Activated CD8-positive, alpha-beta memory T cell treated with anti-CD3 and anti-CD28 coated beads for 36 hours (primary cell): ENCODE results near the gene ST6GALNAC4. TPM values are rescaled to one million over a fixed set of nuclear protein-coding genes. Genes with fewer than 3 reads are reported as not detected.

ENCODE experiments used
- CTCF ChIA-PET: fragments of 350-600 bp; sonication (Branson Sonifier 250); formaldehyde crosslinking; loops from one replicate; lab custom pipeline; 2021; ENCODE audit warnings: antibody characterized with exemption; lab: Charles Lee
- POLR2A ChIA-PET: fragments of 350-600 bp; sonication (Branson Sonifier 250); formaldehyde crosslinking; loops from one replicate; lab custom pipeline; 2021; ENCODE audit warnings: antibody characterized with exemption; lab: Charles Lee
- total RNA-seq, 2 experiments: library from RNA; stranded (reverse); gene quantifications; one replicate each; pipeline ENCODE4 v1.2.3, GENCODE V29; 2021

ST6GALNAC4 gene, protein sequence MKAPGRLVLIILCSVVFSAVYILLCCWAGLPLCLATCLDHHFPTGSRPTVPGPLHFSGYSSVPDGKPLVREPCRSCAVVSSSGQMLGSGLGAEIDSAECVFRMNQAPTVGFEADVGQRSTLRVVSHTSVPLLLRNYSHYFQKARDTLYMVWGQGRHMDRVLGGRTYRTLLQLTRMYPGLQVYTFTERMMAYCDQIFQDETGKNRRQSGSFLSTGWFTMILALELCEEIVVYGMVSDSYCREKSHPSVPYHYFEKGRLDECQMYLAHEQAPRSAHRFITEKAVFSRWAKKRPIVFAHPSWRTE
- 10 to 100 TPM; 44.1 to 44.2 TPM for total RNA-seq

DNA sequence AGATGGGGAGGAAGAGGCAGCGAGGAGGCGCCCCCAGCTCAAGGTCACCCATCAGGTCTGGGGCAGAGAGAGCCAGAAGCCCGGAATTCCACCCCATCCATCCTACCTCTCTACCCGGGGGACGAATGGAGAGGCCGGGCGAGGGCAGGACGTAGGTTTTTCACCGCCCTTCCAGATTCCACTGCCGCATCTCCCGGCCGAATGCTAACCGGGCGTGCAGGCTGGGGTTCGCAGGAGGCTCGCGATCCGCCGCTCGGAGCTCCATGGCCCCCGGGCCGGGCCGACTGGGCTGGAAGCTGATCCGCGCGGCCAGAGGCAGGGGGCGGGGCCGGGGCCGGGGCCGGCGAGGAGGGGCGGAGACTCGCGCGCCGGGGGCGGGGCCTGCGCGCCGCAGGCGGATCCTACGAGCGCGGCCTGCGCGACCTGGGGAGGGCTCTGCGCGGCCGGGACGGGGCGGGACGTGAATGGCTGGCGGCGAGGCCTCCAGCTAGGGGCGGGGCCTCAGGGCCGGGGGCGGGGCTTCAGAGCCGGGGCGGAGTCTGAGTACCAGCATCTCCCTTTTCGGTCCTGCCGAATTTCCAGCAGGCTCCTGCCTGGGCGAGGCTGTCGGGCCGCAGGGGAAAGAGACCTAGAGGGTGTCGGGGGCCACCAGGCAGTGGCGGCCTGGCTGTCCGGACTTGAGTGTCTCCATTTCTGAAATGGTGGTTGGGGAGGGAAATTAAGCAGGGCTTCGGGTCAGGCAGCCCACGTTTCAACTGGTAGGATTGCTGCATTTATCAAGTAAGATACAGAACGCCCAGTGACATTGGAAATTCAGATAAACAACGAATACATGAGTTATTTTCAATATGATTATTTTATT is at the start of gene ST6GALNAC4:
TSS of gene ST6GALNAC4 (minus strand) at position 322 of the 862 bp plus-strand sequence. CDS start 622 bp downstream, outside the sequence.
- ChIA-PET CTCF (interaction anchor here (0.6 to 3.6 kb wide), 10 partner anchors 11 to 182 kb away, joined by 3 to 17 read pairs (median 4); partner anchors contain the start of genes SH2D3C, ST6GALNAC6 and TOR2A), POLR2A (interaction anchor here (0.5 to 4.1 kb wide), 15 partner anchors 12 to 466 kb away, joined by 3 to 52 read pairs (median 3); partner anchors contain the start of genes DPM2, LRSAM1, RPL12 and SH2D3C)

- ChIA-PET CTCF (interaction anchor here (1.2 to 1.9 kb wide), 2 partner anchors 11 to 22 kb away, joined by 6 to 11 read pairs; no protein-coding TSS in a partner anchor), POLR2A (no interaction called here)
Measured at GRCh38 chr9:127965953-127966352, 49.1 kb upstream of the ST6GALNAC4 start.

GRCh38 chr9:127963359-127964064 is 46.7 kb upstream of the ST6GALNAC4 start:
- ChIA-PET POLR2A (interaction anchor here (1.1 kb wide), 1 partner anchor 8 kb away, joined by 3 read pairs; no protein-coding TSS in a partner anchor), CTCF (interaction anchor here (1.0 to 1.5 kb wide), 3 partner anchors 8 to 71 kb away, joined by 3 to 6 read pairs (median 3); no protein-coding TSS in a partner anchor)

DNA sequence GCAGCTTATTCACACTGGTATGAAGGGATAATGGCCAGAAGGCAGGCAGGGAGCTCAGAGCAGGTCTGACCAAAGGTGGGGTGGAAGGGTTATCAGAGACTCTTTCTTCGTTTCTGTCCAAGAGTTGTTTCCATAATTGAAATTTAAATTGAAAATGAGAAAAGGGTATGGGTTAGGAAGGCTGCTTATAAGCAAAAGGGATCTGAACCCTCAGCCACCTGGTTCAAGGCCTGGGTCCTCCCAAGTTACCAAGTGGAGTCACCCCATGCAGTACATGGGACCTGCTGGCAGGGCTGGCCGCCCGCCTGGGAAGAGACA is 46.2 kb upstream of the ST6GALNAC4 start:
- POLR2A ChIA-PET, result no interaction called here
- CTCF ChIA-PET, result interaction anchor here (1.0 to 1.5 kb wide), 4 partner anchors 8 to 71 kb away, joined by 3 to 6 read pairs (median 3); no protein-coding TSS in a partner anchor

DNA sequence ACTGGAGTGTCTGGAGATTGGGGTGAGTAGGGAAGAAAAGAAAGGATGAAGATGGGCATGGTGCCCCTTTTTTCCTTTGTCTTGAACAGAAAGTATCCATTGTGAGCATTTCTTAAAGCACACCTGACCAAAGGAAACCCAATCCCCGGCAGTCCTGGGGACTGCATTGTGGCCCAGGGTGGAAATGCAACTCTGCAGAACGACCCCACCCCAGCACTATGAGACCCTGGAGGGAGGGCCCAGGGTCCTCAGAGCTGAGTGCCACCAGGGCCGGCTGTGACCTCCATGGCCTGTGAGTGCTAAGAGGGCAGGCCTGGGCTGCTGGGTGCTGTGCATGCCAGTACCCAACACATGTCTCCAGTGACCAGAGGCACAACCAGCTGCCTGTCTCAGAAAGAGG is 45.4 kb upstream of the ST6GALNAC4 start:
- CTCF ChIA-PET, result interaction anchor here (1.1 to 2.4 kb wide), 5 partner anchors 9 to 72 kb away, joined by 3 to 12 read pairs (median 3); no protein-coding TSS in a partner anchor
- POLR2A ChIA-PET, result no interaction called here

DNA sequence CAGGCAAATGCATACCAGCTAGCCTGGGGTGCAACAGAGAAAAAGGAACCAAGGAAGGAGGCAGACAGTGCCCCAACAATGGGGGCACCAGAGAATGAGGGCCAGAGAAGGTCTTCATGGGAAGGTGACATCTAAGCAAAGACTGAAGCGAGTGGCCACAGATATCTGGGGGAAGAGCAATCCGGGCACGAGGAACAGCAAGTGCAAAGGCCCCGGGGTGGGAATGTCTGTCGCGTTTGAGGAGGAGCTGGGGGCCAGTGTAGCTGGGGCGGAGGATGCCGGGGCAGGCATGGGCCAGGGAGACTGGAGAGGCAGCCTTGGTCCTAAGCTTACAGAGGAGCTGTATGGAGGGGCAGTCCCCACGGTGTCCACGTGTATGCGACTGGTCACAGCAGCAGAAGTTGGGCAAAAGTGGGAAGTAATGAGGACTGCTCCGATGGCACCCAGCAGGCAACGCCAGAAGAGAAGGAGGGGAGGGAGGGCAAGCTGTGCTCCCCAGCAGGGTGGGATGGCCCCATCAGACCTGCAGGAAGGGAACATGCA is 44.8 kb upstream of the ST6GALNAC4 start:
- CTCF ChIA-PET, result interaction anchor here (1.1 to 2.4 kb wide), 4 partner anchors 9 to 18 kb away, joined by 3 to 12 read pairs (median 4); no protein-coding TSS in a partner anchor
- POLR2A ChIA-PET, result no interaction called here

- ChIA-PET CTCF (interaction anchor here (1.1 to 2.4 kb wide), 3 partner anchors 9 to 17 kb away, joined by 3 to 12 read pairs (median 4); no protein-coding TSS in a partner anchor), POLR2A (interaction anchor here (1.1 kb wide), 1 partner anchor 19 kb away, joined by 4 read pairs; the partner anchor contains the start of gene EEIG1)
Measured at GRCh38 chr9:127961155-127961490, 44.3 kb upstream of the ST6GALNAC4 start.

DNA sequence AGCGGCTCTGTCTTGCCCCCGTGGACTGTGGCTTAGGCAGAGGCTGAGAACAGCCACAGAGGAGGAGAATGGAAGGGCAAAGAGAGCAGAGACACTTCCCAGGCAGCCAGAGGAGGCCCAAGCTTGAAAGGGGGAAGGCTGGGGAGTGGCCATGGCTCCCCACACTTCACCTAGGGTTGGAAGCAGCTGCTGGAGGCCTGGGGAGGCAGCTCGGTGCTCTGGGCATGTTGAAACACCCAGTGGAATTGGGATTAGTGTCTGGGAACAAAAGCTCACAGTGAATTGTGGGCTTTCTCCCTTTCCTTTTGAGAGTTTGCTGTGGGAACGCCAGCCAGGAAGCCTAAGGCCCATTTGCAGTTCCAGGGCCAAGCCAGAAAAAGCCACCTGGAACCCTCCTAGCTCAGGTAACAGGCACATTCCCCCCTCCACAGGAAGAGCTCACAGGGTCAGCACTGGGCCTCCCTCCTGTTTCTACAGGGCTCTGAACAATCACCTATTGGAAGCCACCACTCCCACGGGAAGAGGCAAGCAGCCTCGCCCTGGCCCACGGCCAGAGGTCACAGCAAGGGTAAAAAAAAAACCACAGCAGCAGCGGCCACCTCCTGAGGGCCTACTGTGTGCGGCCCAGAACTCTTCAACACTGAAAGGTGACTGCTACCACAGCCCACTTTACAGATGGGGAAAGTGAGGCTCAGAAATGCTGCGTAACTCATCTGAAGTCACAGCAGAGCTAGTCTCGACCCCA is 43.7 kb upstream of the ST6GALNAC4 start:
- CTCF ChIA-PET, result interaction anchor here (1.2 to 2.4 kb wide), 2 partner anchors 10 to 17 kb away, joined by 4 to 12 read pairs; no protein-coding TSS in a partner anchor
- POLR2A ChIA-PET, result interaction anchor here (0.5 to 1.1 kb wide), 2 partner anchors 20 to 301 kb away, joined by 3 to 4 read pairs; partner anchors contain the start of gene EEIG1

DNA sequence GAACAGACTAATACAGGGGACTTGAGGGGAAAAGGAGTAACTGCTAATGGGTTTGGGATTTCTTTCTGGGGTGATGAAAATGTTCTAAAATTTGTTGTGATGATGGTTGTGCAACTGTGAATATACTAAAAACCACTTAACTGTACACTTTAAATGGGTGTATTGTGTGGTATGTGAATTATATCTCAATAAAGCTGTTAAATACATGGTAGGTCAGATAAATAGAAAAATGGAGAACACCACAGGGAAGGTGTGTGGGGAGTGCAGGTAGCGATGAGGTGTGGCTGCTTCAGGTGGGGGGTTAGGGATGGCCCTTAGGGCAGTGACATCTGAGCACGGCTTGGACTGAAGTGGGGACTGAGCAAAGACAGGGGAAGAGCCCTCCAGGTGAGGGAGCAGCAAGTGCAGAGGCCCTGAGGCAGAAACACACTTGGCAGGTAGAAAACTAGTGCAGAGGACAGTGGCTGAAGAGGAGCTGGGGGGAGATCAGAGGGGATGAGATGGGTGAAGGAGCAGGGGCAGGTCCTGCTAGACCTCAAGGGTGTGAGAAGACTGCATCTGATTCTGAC is 43.1 kb upstream of the ST6GALNAC4 start:
- ChIA-PET POLR2A (interaction anchor here (1.1 kb wide), 1 partner anchor 20 kb away, joined by 4 read pairs; the partner anchor contains the start of gene EEIG1), CTCF (interaction anchor here (0.6 to 2.0 kb wide), 2 partner anchors 18 to 86 kb away, joined by 4 to 10 read pairs; no protein-coding TSS in a partner anchor)

DNA sequence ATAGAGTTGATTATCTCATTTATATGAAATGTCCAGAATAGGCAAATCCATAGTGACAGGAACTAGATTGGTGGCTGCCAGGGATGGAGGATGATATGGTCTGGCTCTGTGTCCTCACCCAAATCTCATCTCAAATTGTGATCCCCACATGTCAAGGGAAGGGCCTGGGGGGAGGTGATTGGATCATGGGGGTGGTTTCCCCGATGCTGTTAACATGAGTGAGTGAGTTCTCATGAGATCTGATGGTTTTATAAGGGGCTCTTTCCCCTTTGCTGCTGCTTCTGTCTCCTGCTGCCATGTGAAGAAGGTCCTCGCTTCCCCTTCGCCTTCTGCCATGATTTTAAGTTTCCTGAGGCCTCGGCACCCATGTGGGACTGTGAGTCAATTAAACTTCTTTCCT is 42.6 kb upstream of the ST6GALNAC4 start:
- ChIA-PET CTCF (interaction anchor here (0.6 to 2.0 kb wide), 3 partner anchors 15 to 87 kb away, joined by 3 to 10 read pairs (median 4); no protein-coding TSS in a partner anchor), POLR2A (no interaction called here)

GRCh38 chr9:127958728-127959127 is 41.9 kb upstream of the ST6GALNAC4 start:
- CTCF ChIA-PET, result interaction anchor here (0.9 to 2.0 kb wide), 5 partner anchors 15 to 76 kb away, joined by 3 to 10 read pairs (median 3); no protein-coding TSS in a partner anchor
- POLR2A ChIA-PET, result no interaction called here

- POLR2A ChIA-PET, result interaction anchor here (0.5 to 1.4 kb wide), 6 partner anchors 8 to 164 kb away, joined by 3 to 7 read pairs (median 4); no protein-coding TSS in a partner anchor
Measured at GRCh38 chr9:127955294-127956015, 38.6 kb upstream of the ST6GALNAC4 start.

DNA sequence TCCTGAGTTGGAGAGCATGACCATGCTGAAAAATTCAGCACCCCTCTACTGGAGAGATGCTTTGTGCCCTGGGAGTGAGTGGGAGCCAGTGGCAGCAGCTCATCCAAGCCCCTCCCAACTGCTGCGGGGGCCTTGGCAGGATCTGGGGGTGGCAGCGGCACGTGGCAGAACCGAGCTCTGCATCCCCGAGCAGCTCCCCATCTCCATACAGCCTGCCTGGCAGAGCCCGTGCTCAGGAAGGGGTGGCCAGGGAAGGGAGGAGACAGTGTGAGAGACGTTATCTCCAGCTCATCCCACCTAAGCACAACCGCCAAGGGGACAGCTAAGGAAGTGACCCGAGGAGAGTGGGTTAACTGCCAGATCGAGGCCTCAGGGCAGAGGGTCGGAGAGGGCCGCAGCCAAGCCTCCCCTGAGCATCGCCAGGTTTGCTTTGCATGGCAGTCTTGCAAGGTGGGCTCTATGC is 38.0 kb upstream of the ST6GALNAC4 start:
- CTCF ChIA-PET, result interaction anchor here (0.9 to 5.8 kb wide), 11 partner anchors 9 to 220 kb away, joined by 3 to 66 read pairs (median 4); partner anchors contain the start of gene TOR2A

More at GRCh38 chr9:127955294-127956015, 38.6 kb upstream of the ST6GALNAC4 start:
- CTCF ChIA-PET, result interaction anchor here (0.6 to 5.8 kb wide), 13 partner anchors 8 to 221 kb away, joined by 3 to 66 read pairs (median 3); partner anchors contain the start of gene TOR2A

GRCh38 chr9:127953768-127954505 is 37.1 kb upstream of the ST6GALNAC4 start:
- ChIA-PET CTCF (interaction anchor here (0.7 to 5.8 kb wide), 9 partner anchors 9 to 81 kb away, joined by 3 to 66 read pairs (median 7); no protein-coding TSS in a partner anchor), POLR2A (interaction anchor here (0.6 to 1.0 kb wide), 2 partner anchors 77 to 116 kb away, joined by 4 to 8 read pairs; no protein-coding TSS in a partner anchor)

More for the DNA sequence above, 38.0 kb upstream of the ST6GALNAC4 start:
- POLR2A ChIA-PET, result interaction anchor here (0.5 to 1.4 kb wide), 6 partner anchors 9 to 163 kb away, joined by 3 to 8 read pairs (median 4); no protein-coding TSS in a partner anchor

DNA sequence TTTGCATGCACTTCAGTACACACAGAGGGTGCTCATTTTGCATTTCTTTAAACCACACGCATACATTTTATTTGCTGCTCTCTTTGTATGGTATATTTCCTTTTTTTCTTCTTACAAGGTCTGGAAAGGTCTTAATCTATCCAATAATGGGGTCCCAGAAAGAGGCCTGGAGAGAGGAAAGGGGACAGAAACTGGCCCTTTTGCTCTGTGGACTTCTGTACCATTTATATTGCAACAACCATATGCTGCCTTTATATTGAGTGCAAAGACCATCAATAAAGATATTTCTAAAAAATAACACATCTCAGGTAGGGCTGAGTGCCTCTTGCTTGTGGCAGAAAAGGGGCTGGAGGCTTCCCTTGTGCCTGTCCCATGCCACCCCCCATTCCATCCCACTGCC is 36.3 kb upstream of the ST6GALNAC4 start:
- POLR2A ChIA-PET, result no interaction called here
- CTCF ChIA-PET, result interaction anchor here (0.7 to 5.8 kb wide), 5 partner anchors 10 to 81 kb away, joined by 3 to 66 read pairs (median 50); no protein-coding TSS in a partner anchor
